HG03521 (cell line): ENCODE measurements around the gene MND1.
"Not testable (repeated sequence)": the region's sequence is repeated elsewhere in the genome, so short reads cannot be mapped to it uniquely, and the experiment has no call there.

Experiments used
- ATAC-seq: cut with Tn5 transposase; IDR thresholded peaks from one replicate; pipeline ENCODE4 v1.9.1; 2021; ENCODE audit warnings: mild to moderate bottlenecking, moderate library complexity; ENCODE audit not compliant: unreplicated experiment

Gene MND1

DNA sequence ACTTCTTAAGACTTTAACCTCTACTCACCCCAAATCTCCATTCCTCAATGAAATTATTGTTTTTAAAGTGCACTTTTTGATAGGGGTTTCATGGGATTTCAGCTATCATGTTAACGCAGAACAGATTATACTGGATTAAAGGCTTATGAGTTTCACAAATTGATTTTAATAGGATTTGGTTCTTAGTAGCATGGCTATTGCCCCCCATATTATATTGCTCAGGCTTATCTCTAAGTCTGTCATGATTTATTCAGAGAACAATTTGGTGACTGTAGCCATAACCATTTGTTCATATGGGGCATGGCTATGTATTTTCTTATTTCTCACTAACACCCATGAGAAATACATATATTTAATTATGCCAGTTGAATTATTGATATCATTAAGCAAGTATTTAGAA, 57.0 kb downstream of the MND1 start:
- ATAC-seq, result no peak

DNA sequence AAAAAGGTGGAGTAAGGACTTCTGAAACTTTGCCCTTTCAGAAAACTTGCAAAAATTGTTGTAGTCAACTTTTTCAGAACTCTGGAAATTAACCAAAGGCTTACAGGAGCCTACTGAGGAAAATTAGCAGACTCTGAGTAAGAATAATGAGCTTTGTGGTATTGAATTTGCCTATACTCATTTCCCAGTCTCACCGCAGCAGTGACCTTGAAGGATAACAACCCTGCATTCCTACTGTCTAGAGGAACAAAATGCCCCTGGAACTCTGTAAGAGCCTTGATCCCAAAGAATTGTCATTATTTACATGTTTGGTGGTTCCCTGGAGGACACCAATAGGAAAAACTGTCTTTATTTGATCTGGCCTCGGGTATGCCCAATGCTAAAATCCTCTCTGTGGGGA, 57.9 kb downstream of the MND1 start:
- no peak for ATAC-seq

DNA sequence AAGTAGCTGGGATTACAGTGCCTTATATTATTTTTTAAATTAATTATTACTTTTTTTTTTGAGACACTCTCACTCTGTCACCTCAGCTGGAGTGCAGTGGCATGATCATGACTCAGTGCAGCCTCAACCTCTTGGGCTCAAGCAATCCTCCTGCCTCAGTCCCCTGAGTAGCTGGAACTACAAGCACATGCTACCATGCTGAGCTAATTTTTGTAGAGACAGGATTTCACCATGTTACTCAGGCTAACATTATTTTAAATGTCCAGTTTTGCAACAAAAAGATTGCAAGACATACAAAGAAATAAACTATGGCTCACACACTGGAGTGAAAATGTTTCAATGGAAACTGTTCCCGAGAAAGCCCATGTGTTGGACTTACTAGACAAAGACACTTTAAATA, 59.2 kb downstream of the MND1 start:
- ATAC-seq, result no peak

DNA sequence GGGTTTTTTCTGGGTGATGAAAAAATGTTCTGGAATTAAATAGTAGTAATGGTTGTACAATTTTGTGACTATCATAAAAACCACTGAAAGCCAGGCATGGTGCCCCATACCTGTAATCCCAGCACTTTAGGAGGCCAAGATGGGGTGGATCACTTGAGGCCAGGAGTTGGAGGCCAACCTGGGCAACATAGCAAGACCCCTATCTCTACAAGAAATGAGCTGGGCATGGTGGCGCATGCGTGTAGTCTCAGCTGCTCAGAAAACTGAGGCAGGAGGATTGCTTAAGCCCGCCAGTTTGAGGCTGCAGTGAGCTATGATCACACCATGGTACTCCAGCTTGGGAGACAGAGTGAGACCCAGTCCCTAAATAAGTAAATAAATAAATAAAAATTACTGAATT, 63.4 kb downstream of the MND1 start:
- no peak for ATAC-seq

DNA sequence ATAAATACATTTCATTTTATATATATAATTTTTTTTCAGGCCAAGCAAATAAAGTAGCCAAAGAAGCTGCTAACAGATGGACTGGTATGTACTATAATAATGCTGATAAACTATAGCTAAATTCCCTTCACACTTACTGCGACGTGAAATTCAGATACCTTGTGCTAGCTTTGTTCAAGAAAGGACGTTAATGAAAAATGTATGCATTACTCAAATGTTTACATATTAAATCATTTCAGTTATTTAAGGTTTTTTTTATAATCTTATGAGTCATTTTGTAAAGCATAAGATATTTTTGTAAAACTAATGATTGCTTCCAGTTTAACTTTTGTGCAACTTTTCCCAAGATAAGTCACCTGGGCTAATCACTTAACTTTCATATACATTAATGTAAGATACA, 64.4 kb downstream of the MND1 start:
- ATAC-seq, result no peak

DNA sequence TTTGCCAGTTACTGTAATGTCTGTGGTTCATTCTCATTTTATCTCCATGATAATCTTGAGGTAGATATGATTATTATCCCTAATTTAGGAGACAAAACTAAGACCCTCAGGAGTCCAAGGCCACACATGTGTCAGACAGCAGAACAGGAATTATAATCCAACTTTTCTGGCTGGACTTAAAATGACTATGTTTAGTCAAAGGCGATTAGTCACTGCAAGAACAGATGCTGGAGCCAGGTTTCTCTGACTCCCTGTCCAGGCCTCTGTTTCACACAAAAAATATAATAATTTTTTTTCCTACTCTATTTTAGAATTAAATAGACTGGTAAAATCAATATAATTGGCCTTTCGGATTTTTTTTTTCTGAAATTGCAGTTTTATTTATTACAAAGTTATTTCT, 64.9 kb downstream of the MND1 start:
- ATAC-seq, result no peak

DNA sequence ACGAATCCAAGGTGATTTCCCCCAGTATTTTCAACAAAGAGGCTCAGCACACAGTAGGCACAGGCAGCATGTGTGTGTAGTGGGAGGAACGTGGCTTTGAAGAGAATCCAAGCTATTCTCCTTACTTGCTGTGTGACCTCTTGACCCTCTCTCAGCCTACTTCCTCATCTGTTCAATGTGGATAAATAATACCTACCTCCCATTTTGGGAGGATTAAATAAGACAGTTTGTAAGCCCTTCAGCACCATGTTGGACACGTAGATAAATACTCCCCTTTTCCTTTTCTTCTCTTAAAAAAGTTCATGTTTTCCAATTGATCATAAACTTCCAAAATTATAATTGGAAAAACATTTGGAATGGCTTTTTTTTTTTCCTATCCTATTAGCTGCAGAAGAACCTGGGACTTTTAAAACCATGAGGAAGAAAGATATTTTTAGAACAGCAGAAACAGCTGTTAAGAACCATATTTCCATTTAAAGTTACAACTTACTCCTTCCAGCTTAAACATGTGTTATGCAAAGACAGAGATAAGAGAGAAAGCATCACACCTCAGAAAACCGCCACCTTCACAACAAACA, 65.5 kb downstream of the MND1 start:
- ATAC-seq, result no peak

DNA sequence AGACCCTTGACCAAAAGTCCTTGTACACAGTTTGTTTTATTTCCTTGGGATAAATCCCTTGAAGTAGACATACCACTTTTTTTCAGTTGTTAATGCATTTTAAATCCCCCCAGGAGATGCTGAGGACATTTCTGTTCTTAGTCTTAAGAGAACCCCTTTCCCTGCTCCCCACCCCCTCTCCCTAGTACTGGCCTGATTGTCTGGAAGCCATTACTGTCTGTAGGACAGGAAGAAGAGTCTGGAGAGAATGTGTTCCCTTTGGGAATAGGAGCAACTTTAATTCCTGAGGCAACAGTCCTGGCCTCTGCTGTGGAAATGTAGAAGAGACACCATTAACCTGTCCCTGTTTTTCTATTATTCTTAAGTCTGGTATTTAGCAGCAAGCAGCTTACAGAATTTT, 69.4 kb downstream of the MND1 start:
- ATAC-seq, result no peak

DNA sequence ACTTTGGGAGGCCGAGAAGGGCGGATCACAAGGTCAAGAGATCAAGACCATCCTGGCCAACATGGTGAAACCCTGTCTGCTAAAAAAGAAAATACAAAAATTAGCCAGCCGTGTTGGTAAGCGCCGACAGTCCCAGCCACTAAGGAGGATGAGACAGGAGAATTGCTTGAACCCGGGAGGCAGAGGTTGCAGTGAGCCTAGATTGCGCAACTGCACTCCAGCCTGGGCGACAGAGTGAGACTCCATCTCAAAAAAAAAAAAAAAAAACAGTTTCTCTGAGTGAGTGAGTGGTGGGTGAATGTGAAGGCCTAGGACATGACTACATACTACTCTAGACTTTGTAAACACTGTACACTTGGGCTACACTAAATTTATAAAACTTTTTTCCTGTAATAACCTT, 72.0 kb downstream of the MND1 start:
- not testable (repeated sequence) for ATAC-seq

DNA sequence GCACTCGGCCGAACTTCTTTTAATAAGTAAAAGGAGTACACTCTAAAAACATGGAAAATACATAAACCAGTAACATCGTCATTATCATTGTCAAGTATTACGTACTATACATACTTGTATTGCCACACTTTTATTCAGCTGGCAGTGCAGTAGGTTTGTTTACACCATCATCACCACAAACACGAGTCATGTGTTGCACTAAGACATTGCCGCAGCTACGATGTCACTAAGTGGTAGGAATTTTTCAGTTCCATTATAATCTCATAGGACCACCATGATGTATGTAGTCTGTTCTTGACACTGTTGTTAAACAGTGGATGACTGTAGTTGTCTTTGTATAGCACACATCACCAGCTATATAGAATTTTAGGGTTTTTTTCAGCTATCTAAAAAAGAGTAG, 73.6 kb downstream of the MND1 start:
- ATAC-seq, result no peak

DNA sequence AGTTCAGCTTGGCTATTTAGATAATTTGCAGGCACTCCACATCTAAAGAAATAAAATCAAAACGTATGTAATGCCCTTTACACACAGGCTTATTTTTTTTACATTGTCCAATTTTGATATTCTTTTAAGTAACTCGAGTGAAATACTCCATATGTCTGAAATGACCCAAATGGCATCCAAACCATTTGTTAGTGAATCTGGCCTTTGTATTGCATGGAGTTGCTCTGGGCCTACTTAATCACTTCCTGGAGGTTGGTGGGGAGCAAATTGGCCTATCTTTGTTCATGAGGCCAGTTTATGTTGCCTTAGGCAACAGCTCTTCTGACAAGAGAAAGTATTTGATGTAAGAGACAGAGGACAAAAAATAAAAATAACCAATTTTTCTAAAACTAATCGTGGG, 74.1 kb downstream of the MND1 start:
- ATAC-seq, result no peak

DNA sequence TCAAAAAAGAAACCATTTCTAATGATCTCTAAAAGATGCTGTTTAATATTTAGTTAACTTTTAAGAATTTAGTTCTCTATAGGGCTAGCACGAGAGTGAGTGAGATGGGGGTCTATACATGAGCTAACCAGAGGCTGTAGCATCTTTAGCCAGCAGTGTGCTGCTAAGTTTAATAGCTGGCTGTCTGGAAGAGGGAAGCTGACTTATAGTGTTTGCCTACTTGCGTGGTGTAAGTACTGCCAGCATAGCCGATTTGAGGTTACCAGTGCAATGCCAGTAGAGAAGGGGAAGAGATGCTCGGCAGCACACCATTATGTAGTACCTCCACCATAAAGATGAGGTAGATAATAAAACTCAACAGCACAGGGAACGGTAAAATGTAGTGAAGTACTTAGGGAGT, 74.5 kb downstream of the MND1 start:
- ATAC-seq, result no peak

DNA sequence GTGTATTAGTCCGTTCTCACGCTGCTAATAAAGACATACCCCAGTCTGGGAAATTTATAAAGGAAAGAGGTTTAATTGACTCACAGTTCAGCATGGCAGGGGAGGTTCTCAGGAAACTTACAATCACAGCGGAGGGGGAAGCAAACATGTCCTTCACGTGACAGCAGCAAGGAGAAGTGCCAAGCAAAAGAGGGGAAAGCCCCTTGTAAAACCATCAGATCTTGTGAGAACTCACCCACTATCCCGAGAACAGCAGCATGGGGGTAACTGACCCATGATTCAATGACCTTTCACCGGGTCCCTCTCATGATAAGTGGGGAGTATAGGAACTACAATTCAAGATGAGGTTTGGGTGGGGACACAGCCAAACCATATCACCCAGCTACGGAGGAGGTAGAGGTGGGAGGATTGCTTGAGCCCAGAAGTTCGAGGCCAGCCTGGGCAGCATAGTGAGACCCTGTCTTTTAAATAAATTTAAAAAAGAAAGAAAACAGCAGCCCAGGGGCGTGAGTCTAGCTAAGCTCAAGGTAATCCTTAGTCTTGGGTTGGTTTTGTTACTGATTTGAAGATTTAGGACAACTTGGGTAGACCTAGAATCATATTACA, 75.3 kb downstream of the MND1 start:
- no peak for ATAC-seq

DNA sequence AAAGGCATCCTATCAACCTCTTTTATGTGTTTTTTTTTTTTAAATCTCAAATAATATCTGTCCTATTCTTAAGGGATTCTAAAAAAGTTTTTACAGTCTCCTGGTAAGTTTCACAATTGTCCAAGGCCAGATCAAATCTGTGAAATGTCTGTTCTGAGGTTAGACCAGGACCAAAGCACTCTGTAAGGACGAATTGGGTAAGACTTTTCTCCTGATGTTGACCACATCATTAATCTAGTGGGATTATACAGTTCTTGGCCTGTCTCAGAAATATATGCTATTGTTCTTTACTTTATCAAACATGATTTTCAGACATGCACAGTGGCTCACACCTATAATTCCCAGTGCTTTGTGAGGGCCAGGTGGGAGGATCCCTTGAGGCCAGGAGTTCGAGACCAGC, 75.9 kb downstream of the MND1 start:
- no peak for ATAC-seq

DNA sequence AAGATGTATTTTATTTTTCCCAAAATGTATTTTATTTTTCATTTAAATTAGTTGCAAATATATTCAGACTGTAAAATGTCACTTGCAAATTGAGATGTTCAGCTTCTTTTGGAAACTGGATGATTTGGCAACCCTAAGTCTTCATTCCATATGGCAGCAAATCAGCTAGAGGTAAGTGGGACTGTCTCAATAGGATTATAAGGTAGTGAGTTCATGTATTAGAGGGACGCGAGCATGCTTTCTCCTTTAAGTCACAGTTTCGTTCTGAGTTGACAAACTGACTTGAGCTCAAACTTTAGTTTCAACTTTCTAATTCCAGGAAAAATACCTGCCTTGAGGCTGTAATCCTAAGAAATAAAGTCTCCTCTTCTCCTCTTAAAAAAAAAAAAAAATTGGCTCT, 77.5 kb downstream of the MND1 start:
- ATAC-seq, result no peak

DNA sequence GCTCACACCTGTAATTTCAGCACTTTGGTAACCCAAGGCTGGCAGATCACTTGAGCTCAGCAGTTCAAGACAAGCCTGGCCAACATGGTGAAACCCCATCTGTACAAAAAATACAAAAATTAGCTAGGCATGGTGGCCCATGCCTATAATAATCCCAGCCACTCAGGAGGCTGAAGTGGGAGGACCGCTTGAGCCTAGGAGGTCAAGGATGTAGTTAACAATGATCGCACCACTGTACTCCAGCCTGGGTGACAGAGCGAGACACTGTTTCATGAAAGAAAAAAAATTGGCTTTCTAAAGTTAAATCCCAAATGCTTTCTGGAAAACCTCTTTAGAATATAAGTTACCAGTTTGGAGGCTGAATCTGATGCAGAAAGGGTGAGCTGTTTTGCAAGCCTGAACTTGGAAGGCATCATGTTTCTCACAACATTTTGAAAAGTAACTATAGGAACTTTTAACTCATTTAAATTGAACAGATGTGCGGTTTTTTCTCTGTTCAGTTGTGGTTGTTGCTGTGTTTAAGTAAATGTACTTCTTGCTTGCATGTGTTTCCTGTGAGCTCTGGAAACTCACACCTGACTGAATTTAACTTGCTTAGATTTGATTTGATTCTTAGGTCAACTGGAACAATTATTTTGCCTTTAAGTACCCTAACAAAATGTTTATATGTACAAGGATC, 81.9 kb downstream of the MND1 start:
- no peak for ATAC-seq

DNA sequence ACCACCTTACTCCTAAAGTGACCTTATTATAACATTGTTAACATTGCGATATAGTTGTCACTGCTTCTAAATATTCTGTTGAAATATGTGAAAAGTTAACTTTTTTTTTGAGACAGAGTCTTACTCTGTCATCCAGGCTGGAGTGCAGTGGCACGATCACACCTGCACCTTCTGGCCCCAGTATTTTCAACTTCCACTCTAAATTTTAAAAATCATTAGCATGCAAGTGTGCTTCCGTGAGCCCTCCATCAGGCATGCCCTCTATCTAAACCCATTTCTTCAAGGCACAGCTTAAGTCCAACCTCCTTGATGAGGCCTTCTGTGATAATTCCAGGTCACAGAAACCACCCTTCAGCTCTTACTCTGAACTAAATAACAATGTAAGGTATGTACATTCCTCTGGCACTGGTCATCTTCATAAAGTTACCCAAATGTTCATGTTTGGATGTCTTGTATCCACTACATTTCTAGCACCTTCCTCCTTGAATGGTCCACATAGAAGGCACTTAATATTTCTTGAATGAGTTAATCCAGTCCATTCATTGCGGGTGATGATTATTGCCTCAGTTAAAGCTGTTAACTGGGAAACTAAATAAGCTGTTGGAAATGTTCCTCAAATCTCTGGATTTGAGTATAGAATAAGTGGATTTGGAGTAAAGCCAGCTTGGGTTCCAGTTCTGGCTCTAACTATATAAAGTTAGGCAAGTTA, 83.0 kb downstream of the MND1 start:
- ATAC-seq, result no peak

DNA sequence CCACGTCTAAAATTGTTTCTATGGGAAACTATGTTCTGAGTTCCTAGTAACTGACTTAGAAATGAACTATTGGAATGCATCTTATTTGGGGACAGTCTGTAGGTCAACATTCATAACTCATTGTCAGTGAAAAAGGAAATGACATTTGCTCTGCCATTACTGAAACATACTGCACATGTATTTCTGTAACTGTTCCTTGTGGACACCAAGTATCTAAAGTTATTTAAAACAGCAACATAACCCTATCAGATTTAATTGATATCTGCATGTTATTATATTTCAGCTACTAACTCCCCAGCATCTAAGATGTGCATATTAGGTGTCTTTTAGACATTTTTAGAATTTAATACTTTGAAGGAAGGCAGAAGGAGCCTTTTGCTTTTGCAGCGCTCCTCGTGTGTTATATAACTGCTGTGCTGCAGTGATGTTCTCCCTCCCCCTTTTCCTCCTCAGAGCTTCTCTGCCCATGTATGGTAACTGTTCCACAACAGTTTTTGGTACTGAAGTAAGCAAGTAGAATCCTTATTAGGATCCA, 84.5 kb downstream of the MND1 start:
- no peak for ATAC-seq

DNA sequence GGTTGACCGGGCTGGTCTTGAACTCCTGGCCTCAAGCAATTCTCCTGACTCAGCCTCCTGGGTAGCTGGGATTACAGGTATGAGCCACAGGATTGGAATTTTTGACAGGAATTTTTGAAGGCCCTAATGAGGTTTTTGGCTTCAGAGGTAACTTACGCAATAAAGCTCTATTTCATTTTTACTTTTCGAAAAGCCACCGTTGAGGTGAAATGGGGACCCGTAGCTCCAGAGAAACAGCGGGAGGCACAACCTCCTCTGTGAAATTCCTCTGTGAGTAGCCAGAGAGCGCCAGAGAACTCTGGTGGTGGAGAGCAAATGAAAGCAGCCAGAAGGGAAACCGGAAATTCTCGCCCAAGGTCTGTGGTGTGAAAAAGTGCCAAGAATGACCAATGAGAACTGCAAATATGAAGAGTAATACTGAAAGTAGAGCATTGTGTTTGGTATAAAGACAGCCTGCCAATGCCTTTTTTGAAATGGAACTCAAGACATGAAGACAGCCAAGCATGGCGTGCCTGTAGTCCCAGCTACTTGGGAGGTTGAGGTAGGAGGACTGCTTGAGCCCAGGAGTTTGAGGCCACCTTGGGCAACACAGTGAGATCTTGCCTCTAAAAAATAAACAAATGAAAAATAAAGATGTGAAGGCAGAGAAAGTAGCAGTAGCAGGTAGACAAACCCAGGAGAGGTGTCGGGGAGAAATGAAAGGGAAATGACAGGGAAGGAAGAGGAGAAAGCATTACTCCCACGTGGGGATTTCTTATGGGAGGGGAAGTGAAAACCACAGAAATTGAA, 88.7 kb downstream of the MND1 start:
- ATAC-seq, result peak; percentile 91

DNA sequence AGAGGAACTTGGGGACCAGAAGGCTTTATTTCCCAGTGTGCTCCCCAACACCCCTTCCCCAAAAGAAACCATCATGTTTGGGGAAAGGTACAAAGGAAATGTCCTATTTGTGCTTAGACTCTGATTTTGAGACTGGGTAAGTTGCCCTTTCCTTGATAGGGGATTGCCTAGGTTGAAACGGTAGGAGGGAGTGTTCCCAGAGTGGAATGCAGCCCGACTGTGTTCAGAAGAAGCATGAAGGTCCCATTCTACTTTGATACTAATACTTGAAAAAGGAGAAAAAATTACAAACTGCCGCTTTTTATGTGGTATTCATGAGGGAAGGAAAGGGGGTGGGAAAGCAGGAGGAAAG, 89.2 kb downstream of the MND1 start:
- peak; percentile 2 for ATAC-seq

DNA sequence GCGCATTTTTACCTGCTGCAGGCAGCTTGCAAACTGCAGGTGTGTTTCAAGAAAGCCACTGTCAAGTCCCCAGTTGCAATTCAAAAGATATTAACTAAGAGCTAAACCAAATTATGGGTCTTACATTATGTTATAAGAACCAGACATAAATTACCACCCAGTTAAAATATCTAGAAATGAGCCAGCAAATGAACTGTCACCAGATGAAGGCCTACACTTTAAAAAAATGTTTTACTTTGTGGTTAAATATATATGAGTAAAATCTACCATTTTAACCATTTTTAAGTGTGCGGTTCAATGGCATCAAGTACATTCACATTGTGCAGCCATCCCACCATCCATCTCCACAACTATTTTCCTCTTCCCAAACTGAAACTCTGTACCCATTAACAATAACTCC, 89.7 kb downstream of the MND1 start:
- no peak for ATAC-seq
